Measurements from ENCODE around the gene NOL12.

DNA sequence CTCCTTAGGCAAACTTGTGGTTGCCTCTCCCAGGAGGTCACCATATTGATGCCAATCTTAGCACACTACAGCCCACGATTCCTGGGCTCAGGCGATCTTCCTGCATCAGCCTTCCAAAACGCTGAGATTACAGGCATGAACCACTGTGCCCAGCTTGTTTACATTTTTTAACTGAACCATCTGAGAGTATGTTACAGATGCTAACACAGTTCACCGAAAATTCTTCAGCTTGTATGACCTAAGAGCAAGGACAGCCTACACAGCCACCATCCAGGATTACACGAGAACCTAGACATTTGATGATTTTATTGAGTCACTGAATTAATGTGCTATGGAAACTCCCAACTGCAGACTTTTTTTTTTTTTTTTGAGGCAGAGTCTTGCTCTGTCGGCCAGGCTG, 16.6 kb upstream of the NOL12 start:
- TF ChIP-seq, protein P1, sequence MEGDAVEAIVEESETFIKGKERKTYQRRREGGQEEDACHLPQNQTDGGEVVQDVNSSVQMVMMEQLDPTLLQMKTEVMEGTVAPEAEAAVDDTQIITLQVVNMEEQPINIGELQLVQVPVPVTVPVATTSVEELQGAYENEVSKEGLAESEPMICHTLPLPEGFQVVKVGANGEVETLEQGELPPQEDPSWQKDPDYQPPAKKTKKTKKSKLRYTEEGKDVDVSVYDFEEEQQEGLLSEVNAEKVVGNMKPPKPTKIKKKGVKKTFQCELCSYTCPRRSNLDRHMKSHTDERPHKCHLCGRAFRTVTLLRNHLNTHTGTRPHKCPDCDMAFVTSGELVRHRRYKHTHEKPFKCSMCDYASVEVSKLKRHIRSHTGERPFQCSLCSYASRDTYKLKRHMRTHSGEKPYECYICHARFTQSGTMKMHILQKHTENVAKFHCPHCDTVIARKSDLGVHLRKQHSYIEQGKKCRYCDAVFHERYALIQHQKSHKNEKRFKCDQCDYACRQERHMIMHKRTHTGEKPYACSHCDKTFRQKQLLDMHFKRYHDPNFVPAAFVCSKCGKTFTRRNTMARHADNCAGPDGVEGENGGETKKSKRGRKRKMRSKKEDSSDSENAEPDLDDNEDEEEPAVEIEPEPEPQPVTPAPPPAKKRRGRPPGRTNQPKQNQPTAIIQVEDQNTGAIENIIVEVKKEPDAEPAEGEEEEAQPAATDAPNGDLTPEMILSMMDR (IDR thresholded peaks at IDR 0.05; ENCODE audit: low read depth, low read length, poor library complexity, severe bottlenecking): no peak
- no peak for TF ChIP-seq EZH2phosphoT487 (IDR thresholded peaks at IDR 0.05; ENCODE audit: borderline replicate concordance, low read length)
